GM12878 (cell line): ENCODE measurements around the gene PPP2R2B. TPM values are rescaled to one million over a fixed set of nuclear protein-coding genes. Genes with fewer than 3 reads are reported as not detected.

Experiments
- ATAC-seq: fragments of 200-7000 bp; cut with Tn5 transposase; 3 replicates; pipeline ENCODE4 v1.9.1; 2020; ENCODE audit warnings: mild to moderate bottlenecking, moderate library complexity
- BruUV-seq: library from RNA; stranded (reverse); fragments of 400-500 nt; replicated peaks from 2 replicates; lab custom pipeline; 2021; lab: Mats Ljungman, UMichigan
- CTCF ChIA-PET: fragments of 300-600 bp; sonication (Branson Sonifier 250); formaldehyde crosslinking; extraction: SDS; loops from one replicate; lab custom pipeline; 2021; ENCODE audit warnings: inconsistent platforms; lab: Yijun Ruan, JAX
- POLR2A ChIA-PET: fragments of 350-600 bp; formaldehyde crosslinking; extraction: SDS; loops from one replicate; lab custom pipeline; 2021; ENCODE audit warnings: inconsistent platforms; lab: Charles Lee
- RAD21 ChIA-PET: fragments of 300-600 bp; sonication (Branson Sonifier 250); formaldehyde crosslinking; loops from one replicate; lab custom pipeline; 2023; ENCODE audit warnings: antibody characterized with exemption; ENCODE audit not compliant: unreplicated experiment; lab: Charles Lee
- SMC1A ChIA-PET: fragments of 300-600 bp; sonication (Branson Sonifier 250); formaldehyde crosslinking; loops from one replicate; lab custom pipeline; 2023; ENCODE audit not compliant: unreplicated experiment, uncharacterized antibody; lab: Charles Lee
- DNase-seq: peaks from one replicate; pipeline ENCODE4 v3.0.0-alpha.2; 2011; ENCODE audit warnings: low read depth, low spot score
- FAIRE-seq: peaks from 3 replicates; lab custom pipeline; 2011; peaks lifted over from hg19 to GRCh38; lab: Jason Lieb, UNC
- H2AFZ ChIP-seq: 2 replicates; pipeline ENCODE4 v1.6.0; 2011; ENCODE audit warnings: low read depth, low read length, control low read depth; ENCODE audit not compliant: control insufficient read depth
- H3K27ac ChIP-seq: 2 replicates; pipeline ENCODE4 v1.5.1; 2011; ENCODE audit warnings: control low read depth; ENCODE audit not compliant: control insufficient read depth, insufficient read depth
- H3K27me3 ChIP-seq, 2 experiments: replicated peaks in 1 of 2; 2 replicates each; pipeline versions ENCODE4 v1.6.0 to v1.6.1; 2011; ENCODE audit warnings: low read length in 1 of 2; ENCODE audit not compliant: control insufficient read depth in 2 of 2, insufficient read depth in 2 of 2
- H3K36me3 ChIP-seq, 2 experiments: 2 replicates each; pipeline ENCODE4 v1.5.1; 2011; ENCODE audit warnings: low read length in 1 of 2; ENCODE audit not compliant: control insufficient read depth in 2 of 2, insufficient read depth in 2 of 2
- H3K4me1 ChIP-seq: 2 replicates; pipeline ENCODE4 v1.6.1; 2011; ENCODE audit warnings: mild to moderate bottlenecking, low read length, moderate library complexity, mixed read lengths; ENCODE audit not compliant: control insufficient read depth, insufficient read depth
- H3K4me2 ChIP-seq: 2 replicates; pipeline ENCODE4 v1.6.0; 2011; ENCODE audit warnings: control low read depth; ENCODE audit not compliant: control insufficient read depth, insufficient read depth
- H3K4me3 ChIP-seq: fragments of 200-600 bp; sonication (generic); 2 replicates; pipeline ENCODE4 v1.5.1; 2016
- H3K79me2 ChIP-seq: 2 replicates; pipeline ENCODE4 v1.6.0; 2011; ENCODE audit warnings: low read length; ENCODE audit not compliant: control insufficient read depth, insufficient read depth
- H3K9ac ChIP-seq: 2 replicates; pipeline ENCODE4 v1.8.0; 2011; ENCODE audit warnings: low read length, control low read depth, mixed read lengths; ENCODE audit not compliant: control insufficient read depth, insufficient read depth
- H3K9me3 ChIP-seq: replicated peaks from 3 replicates; pipeline ENCODE4 v1.5.1; 2011; ENCODE audit warnings: mild to moderate bottlenecking, low read length; ENCODE audit not compliant: control insufficient read depth, insufficient read depth
- H4K20me1 ChIP-seq: 2 replicates; pipeline ENCODE4 v1.6.0; 2011; ENCODE audit not compliant: control insufficient read depth, insufficient read depth
- NFIC ChIP-seq: IDR thresholded peaks from 2 replicates; pipeline ENCODE4 v1.6.1; 2012; ENCODE audit warnings: low read depth, mild to moderate bottlenecking, inconsistent platforms, low read length, moderate library complexity
- SMAD1 ChIP-seq: fragments of 450-650 bp; IDR thresholded peaks from 2 replicates; pipeline ENCODE4 v1.6.1; 2018; ENCODE audit warnings: mild to moderate bottlenecking, low read depth; ENCODE audit not compliant: partially characterized antibody
- WRNIP1 ChIP-seq: IDR thresholded peaks from 2 replicates; pipeline ENCODE4 v1.6.1; 2011; ENCODE audit warnings: low read depth, low read length, improper control_type of control experiment, borderline replicate concordance
- ZNF384 ChIP-seq: IDR thresholded peaks from 2 replicates; pipeline ENCODE4 v1.6.1; 2012; ENCODE audit warnings: low read depth, mild to moderate bottlenecking, low read length, improper control_type of control experiment, borderline replicate concordance
- WGBS: methylation state at CpG from one replicate; pipeline ENCODE4 v1.1.6; 2016; ENCODE audit warnings: low lambda C conversion rate; ENCODE audit not compliant: insufficient replicate concordance, insufficient coverage; ENCODE audit errors: missing lambda C conversion rate; 5-methylcytosine and 5-hydroxymethylcytosine counted together
- in situ Hi-C: fragments of 300-500 bp; cut with MboI; formaldehyde crosslinking; loops from 9 replicates; pipeline ENCODE4 v1.14.3; 2018; ENCODE audit warnings: mixed read lengths
- intact Hi-C: fragments of 100-400 bp; cut with micrococcal nuclease; formaldehyde crosslinking; loops from one replicate; pipeline ENCODE4 v1.14.2; 2022; ENCODE audit not compliant: unreplicated experiment
- polyA plus RNA-seq, 11 experiments: library from polyadenylated mRNA; depleted of rRNA in 4 of 11; unstranded in 6 of 11; stranded (reverse) in 5 of 11; fragments of >200 nt; fragmentation: Nextera tagmentation in 4 of 11; fragmentation: Illumina TruSeq in 1 of 11; extraction: Ambion mirVana in 4 of 11; extraction: Trizol in 1 of 11; gene quantifications; 1 replicate in 1 of 11; 2 replicates in 10 of 11; pipeline versions ENCODE4 v1.2.1 to v1.2.3, GENCODE V29; 2011 to 2016; ENCODE audit warnings: inconsistent platforms in 2 of 11, missing spikeins in 2 of 11, low read depth in 1 of 11
- total RNA-seq, 4 experiments: library from RNA; depleted of rRNA in 3 of 4; stranded (reverse); fragments of >200 nt in 3 of 4; fragmentation: Illumina TruSeq in 1 of 4; extraction: Trizol in 1 of 4; gene quantifications; 2 replicates each; pipeline versions ENCODE4 v1.2.1 to v1.2.3, GENCODE V29; 2013 to 2021
- TF ChIP-seq, protein P1 (sequence below): IDR thresholded peaks from 2 replicates; pipeline ENCODE4 v1.6.1; 2012; ENCODE audit warnings: mild to moderate bottlenecking, low read depth, low read length
- TF ChIP-seq, protein P2 (sequence below): fragments of 450-650 bp; IDR thresholded peaks from 2 replicates; pipeline ENCODE4 v1.6.1; 2014; ENCODE audit warnings: mild to moderate bottlenecking
- TF ChIP-seq, protein P3 (sequence below): IDR thresholded peaks from 2 replicates; pipeline ENCODE4 v1.6.1; 2012; ENCODE audit warnings: low read depth, low read length, improper control_type of control experiment

Gene PPP2R2B
- total and polyA plus RNA-seq, 10 of the 15 experiments (the other 5 are each of a cell fraction or from before 2014, with no cell fraction given): not detected

DNA sequence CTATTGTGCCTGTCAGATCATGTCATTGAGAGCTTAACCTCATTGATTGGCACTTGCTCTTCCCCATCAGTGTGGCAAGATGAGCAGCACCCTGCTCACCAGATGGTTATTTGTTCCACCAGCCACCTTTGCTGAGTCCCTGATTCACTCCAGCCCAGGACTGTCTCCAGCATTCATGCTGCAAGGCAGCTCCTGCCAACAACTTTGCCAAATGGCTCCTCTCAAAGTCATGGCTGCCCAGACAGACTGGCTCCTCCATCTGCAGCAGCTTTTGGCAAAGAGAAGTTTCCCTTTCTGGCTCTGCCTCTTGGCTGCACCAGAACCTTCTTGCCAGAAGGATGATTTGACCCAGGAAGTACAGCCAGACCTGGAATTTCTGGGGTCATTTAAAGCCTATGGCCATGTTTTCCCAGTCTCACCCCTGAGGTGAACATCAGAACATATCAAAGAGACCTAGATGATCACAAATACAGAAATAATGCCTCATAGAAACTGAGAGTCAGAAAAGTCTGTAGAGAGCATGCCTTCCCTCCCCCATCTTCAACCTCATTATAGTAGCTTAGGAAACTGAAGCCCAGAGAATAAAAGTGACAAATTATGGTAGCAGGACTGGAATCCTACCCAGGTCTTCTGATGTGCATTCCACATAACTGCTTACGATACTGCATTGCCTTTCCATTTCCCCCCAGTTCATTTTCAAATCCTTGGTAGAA is 10.4 kb downstream of the PPP2R2B start:
- no peaks in the 10 kb centered on the region for H3K9me3 ChIP-seq
- H2AFZ ChIP-seq: no peak overlapping the region
- RAD21 ChIA-PET: no interaction called here
- POLR2A ChIA-PET: no interaction called here
- H3K36me3 ChIP-seq: no peaks in the 10 kb centered on the region
- FAIRE-seq: no peak
- intact Hi-C loops (no loop called here), in situ Hi-C loops (no loop called here)
- TF ChIP-seq, protein P1, sequence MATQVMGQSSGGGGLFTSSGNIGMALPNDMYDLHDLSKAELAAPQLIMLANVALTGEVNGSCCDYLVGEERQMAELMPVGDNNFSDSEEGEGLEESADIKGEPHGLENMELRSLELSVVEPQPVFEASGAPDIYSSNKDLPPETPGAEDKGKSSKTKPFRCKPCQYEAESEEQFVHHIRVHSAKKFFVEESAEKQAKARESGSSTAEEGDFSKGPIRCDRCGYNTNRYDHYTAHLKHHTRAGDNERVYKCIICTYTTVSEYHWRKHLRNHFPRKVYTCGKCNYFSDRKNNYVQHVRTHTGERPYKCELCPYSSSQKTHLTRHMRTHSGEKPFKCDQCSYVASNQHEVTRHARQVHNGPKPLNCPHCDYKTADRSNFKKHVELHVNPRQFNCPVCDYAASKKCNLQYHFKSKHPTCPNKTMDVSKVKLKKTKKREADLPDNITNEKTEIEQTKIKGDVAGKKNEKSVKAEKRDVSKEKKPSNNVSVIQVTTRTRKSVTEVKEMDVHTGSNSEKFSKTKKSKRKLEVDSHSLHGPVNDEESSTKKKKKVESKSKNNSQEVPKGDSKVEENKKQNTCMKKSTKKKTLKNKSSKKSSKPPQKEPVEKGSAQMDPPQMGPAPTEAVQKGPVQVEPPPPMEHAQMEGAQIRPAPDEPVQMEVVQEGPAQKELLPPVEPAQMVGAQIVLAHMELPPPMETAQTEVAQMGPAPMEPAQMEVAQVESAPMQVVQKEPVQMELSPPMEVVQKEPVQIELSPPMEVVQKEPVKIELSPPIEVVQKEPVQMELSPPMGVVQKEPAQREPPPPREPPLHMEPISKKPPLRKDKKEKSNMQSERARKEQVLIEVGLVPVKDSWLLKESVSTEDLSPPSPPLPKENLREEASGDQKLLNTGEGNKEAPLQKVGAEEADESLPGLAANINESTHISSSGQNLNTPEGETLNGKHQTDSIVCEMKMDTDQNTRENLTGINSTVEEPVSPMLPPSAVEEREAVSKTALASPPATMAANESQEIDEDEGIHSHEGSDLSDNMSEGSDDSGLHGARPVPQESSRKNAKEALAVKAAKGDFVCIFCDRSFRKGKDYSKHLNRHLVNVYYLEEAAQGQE: no peak
- no peak for TF ChIP-seq SMAD1
- TF ChIP-seq, protein P2, sequence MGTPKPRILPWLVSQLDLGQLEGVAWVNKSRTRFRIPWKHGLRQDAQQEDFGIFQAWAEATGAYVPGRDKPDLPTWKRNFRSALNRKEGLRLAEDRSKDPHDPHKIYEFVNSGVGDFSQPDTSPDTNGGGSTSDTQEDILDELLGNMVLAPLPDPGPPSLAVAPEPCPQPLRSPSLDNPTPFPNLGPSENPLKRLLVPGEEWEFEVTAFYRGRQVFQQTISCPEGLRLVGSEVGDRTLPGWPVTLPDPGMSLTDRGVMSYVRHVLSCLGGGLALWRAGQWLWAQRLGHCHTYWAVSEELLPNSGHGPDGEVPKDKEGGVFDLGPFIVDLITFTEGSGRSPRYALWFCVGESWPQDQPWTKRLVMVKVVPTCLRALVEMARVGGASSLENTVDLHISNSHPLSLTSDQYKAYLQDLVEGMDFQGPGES: no peak
- no peak for TF ChIP-seq NFIC
- TF ChIP-seq WRNIP1: no peak
- no peak for TF ChIP-seq ZNF384
- TF ChIP-seq, protein P3, sequence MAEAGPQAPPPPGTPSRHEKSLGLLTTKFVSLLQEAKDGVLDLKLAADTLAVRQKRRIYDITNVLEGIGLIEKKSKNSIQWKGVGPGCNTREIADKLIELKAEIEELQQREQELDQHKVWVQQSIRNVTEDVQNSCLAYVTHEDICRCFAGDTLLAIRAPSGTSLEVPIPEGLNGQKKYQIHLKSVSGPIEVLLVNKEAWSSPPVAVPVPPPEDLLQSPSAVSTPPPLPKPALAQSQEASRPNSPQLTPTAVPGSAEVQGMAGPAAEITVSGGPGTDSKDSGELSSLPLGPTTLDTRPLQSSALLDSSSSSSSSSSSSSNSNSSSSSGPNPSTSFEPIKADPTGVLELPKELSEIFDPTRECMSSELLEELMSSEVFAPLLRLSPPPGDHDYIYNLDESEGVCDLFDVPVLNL: no peak
- SMC1A ChIA-PET: no interaction called here
- DNase-seq: no peak
- no peak overlapping the region for H3K27ac ChIP-seq
- CTCF ChIA-PET: no interaction called here
- 28% methylated on average over 1 of the region's 1 CpG for WGBS
- H3K27me3 ChIP-seq: no peaks in the 10 kb centered on the region
- no peaks in the 10 kb centered on the region for H4K20me1 ChIP-seq
- H3K4me1 ChIP-seq: no peaks in the 10 kb centered on the region
- no peak for ATAC-seq
- BruUV-seq: no TSS peak
- no peak overlapping the region for H3K4me2 ChIP-seq
- H3K9ac ChIP-seq: no peak overlapping the region
- no peak overlapping the region for H3K4me3 ChIP-seq
- H3K79me2 ChIP-seq: no peaks in the 10 kb centered on the region
